ENCODE measurements around the gene TCERG1L. TPM values are rescaled to one million over a fixed set of nuclear protein-coding genes. Genes with fewer than 3 reads are reported as not detected.

Gene TCERG1L
- total and polyA plus RNA-seq, 9 of the 15 experiments (the other 6 are each of a cell fraction or from before 2014, with no cell fraction given): not detected

GRCh38 chr10:131072651-131073468 is 238.7 kb downstream of the TCERG1L start:
- CTCF ChIA-PET (ENCODE audit: low intra/inter-chr PET ratio): no interaction called here

More at GRCh38 chr10:131072651-131073468, 238.7 kb downstream of the TCERG1L start:
- POLR2A ChIA-PET: no interaction called here
- 8% methylated on average over 12 of the region's 13 CpGs for WGBS (ENCODE audit: insufficient coverage, low coverage, missing lambda C conversion rate)
- in situ Hi-C loops (cut with MboI): no loop called here
- Histone ChIP-seq H3K27ac (ENCODE audit: extremely low read depth, low read depth, low read length) (no peak overlapping the region), H2AFZ (ENCODE audit: low read depth, low read length) (no peak overlapping the region), H3K4me2 (ENCODE audit: insufficient read depth, low read length) (no peak overlapping the region), H3K9ac (ENCODE audit: insufficient read depth in 1 of 2, low read depth in 2 of 2, low read length in 2 of 2) (no peak overlapping the region), H3K9me1 (ENCODE audit: control insufficient read depth, insufficient read depth, low read length) (no peaks in the 10 kb centered on the region), H3K4me3 (no peak overlapping the region), H3K4me1 (replicated peaks in 1 of 2; ENCODE audit: control insufficient read depth in 2 of 2, insufficient read depth in 2 of 2, low read length in 2 of 2) (no peaks in the 10 kb centered on the region), H3K79me2 (ENCODE audit: control insufficient read depth, insufficient read depth, low read length) (no peaks in the 10 kb centered on the region), H3K36me3 (ENCODE audit: control insufficient read depth, insufficient read depth, low read length) (no peaks in the 10 kb centered on the region), H3K9me3 (replicated peaks; ENCODE audit: control insufficient read depth, insufficient read depth, low read depth, low read length) (no peaks in the 10 kb centered on the region; the same call in 1 of the 2 replicates), H4K20me1 (replicated peaks; ENCODE audit: control insufficient read depth, insufficient read depth, low read length) (no peaks in the 10 kb centered on the region), H3K27me3 (ENCODE audit: control insufficient read depth in 2 of 2, insufficient read depth in 2 of 2, low read length in 2 of 2) (no peaks in the 10 kb centered on the region)
- intact Hi-C loops (cut with micrococcal nuclease): no loop called here
- DNase-seq (ENCODE audit: extremely low read depth in 1 of 4, low spot score in 3 of 4): no peak
- ATAC-seq: no peak
- TF ChIP-seq ZNF174 (CRISPR knock-in tag; IDR thresholded peaks at IDR 0.05) (no peak), SUPT5H (IDR thresholded peaks at IDR 0.05) (no peak), BRF2 (IDR thresholded peaks at IDR 0.05; ENCODE audit: borderline replicate concordance, insufficient read depth, insufficient read length) (no peak), MBD2 (IDR thresholded peaks at IDR 0.05; ENCODE audit: borderline replicate concordance, low read depth) (no peak), RNF2 (IDR thresholded peaks at IDR 0.05) (no peak), MAZ (CRISPR knock-in tag; conservative IDR thresholded peaks at IDR 0.05 in 1 of 2, IDR thresholded peaks at IDR 0.05 in 1 of 2) (no peak), NFYB (IDR thresholded peaks at IDR 0.05; ENCODE audit: extremely low read depth, insufficient read length) (no peak), ZNF778 (CRISPR knock-in tag; IDR thresholded peaks at IDR 0.05) (no peak)
- no peak for FAIRE-seq
- BruUV-seq (replicated peaks): no TSS peak
